ENCODE measurements around the gene PSME2. TPM values are rescaled to one million over a fixed set of nuclear protein-coding genes. Genes with fewer than 3 reads are reported as not detected.
A peak's percentile ranks its signal among the peaks of the same experiment; 100 is the strongest.

Gene PSME2
- total and polyA plus RNA-seq, 7 experiments from 2014 or later: 120 to 777 (median 146) TPM

DNA sequence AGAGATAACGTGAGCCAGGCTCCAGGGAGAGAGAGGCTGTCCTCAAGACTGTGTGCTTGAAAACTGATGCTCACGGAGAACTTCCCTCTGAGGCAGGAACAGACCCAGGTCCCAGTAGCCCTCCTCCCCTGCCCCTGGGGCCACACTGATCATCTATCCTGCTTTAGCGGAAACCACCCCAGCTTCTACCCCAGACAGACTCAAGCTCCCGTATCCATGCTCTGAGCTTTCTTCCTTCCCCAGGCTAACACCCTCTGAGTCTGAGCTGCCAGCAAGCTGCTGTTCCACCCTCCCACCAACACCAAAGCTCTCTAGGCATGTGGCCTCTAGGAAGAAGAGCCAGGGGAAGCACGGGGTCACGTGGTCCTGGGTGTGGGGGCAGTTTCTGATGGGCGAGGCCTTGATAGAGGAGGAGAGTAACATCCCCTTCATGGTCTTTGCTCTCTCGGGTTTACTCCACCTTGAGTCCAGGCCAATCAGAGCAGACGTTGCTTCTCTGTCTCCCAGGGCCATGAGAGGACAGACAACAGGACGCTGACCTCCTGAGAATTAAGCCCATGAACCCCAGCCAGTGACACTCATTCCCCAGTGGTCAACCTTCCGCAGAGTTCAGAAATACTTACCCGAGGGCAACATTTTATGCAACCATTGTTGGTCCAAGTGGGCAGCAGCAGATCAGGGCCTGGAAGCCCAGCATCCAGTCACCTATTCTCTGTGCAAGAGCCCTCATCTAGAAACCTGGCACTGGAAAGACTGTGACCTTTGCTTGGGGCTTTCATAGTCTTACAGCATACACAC lies 50.9 kb downstream of the PSME2 start:
- Histone ChIP-seq H3K27ac (ENCODE audit: low read depth, low read length) (peak overlapping the region; percentile 92), H3K27me3 (ENCODE audit: control insufficient read depth in 2 of 2, insufficient read depth in 2 of 2, low read length in 2 of 2) (no peaks in the 10 kb centered on the region), H3K9me3 (ENCODE audit: control insufficient read depth in 2 of 3, low read length in 3 of 3) (no peaks in the 10 kb centered on the region), H3K4me3 (ENCODE audit: low read length) (peak overlapping the region; percentile 91), H3K36me3 (ENCODE audit: control insufficient read depth in 2 of 3, insufficient read depth in 3 of 3, low read length in 3 of 3) (peaks cover 0 to 32% (median 5%) of the 10 kb centered on the region in 3 experiments), H3K4me1 (ENCODE audit: control insufficient read depth in 2 of 2, insufficient read depth in 2 of 2, low read length in 2 of 2) (peaks cover 6 to 16% of the 10 kb centered on the region in 2 donors)
- DNase-seq (peak in 2 of 9 donors; percentile 11 to 64), ATAC-seq (peak; percentile 3)
- Mint-ChIP-seq H3K36me3 (peaks cover 0 to 21% (median 0%) of the 10 kb centered on the region in 5 donors), H3K9me3 (no peaks in the 10 kb centered on the region), H3K27ac (peak overlapping the region; percentile 90 to 97 (median 96)), H3K4me1 (peaks cover 27 to 42% (median 36%) of the 10 kb centered on the region in 7 donors), H3K27me3 (no peaks in the 10 kb centered on the region), H3K4me3 (peak overlapping the region; percentile 91 to 100 (median 98))
- POLR2A ChIA-PET: interaction anchor here (0.6 to 9.1 kb wide), 11 partner anchors 11 to 66 kb away, joined by 3 to 85 read pairs (median 5); partner anchors contain the start of genes DCAF11, EMC9, IRF9 and NRL
- CTCF ChIA-PET: interaction anchor here (0.8 to 9.4 kb wide), 5 partner anchors 10 to 42 kb away, joined by 3 to 165 read pairs (median 5); partner anchors contain the start of genes DCAF11 and NRL
- intact Hi-C loops (cut with micrococcal nuclease): no loop called here

DNA sequence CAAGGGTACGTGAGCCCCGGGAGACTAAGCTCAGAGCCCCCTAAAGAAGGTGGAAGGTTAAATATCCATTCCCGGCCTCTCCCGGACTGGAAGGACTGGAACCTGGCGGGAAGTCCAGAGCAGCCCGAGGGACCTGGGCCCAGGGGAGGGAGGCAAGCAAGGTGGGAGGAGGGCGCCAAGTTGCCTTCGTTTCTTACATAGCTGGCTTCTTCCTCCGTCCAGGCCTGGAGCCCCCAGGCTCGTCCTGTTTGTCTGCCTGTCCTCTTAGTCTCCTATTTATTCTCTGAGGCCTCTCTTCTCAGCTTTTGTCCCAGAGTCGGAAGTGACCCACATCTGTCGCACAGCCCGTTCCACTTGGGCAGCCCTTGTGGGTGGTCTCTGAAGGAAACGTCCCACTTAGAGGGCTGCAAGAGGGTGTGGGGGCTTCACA lies 51.6 kb downstream of the PSME2 start:
- intact Hi-C loops (cut with micrococcal nuclease): loop anchor here (1.0 to 5.0 kb wide), 12 partner anchors 13 to 463 kb away; partner anchors contain the start of genes DCAF11 (in 2 of the 2), IRF9 (in 2 of the 2), NRL (in 2 of the 2) and PSME1 (in 2 of the 2)
- H3K27me3 ChIP-seq (ENCODE audit: control insufficient read depth in 2 of 2, insufficient read depth in 2 of 2, low read length in 2 of 2): no peaks in the 10 kb centered on the region
- Mint-ChIP-seq H3K27me3 (no peaks in the 10 kb centered on the region), H3K36me3 (peaks cover 0 to 20% (median 0%) of the 10 kb centered on the region in 5 donors), H3K4me1 (peaks cover 28 to 45% (median 38%) of the 10 kb centered on the region in 7 donors), H3K4me3 (peak overlapping the region; percentile 91 to 100 (median 98)), H3K9me3 (no peaks in the 10 kb centered on the region), H3K27ac (peak overlapping the region; percentile 90 to 97 (median 96))
- peak overlapping the region; percentile 91 for H3K4me3 ChIP-seq (ENCODE audit: low read length)
- DNase-seq: no peak
- ChIA-PET POLR2A (interaction anchor here (0.9 to 9.1 kb wide), 8 partner anchors 12 to 67 kb away, joined by 3 to 85 read pairs (median 8); partner anchors contain the start of genes DCAF11, IRF9, NRL and PSME1), CTCF (interaction anchor here (0.8 to 9.4 kb wide), 6 partner anchors 11 to 66 kb away, joined by 3 to 165 read pairs (median 4); partner anchors contain the start of genes DCAF11, IRF9 and NRL)
- H3K36me3 ChIP-seq (ENCODE audit: control insufficient read depth in 2 of 3, insufficient read depth in 3 of 3, low read length in 3 of 3): peaks cover 0 to 26% (median 3%) of the 10 kb centered on the region in 3 experiments
- peaks cover 6 to 16% of the 10 kb centered on the region in 2 donors for H3K4me1 ChIP-seq (ENCODE audit: control insufficient read depth in 2 of 2, insufficient read depth in 2 of 2, low read length in 2 of 2)
- H3K9me3 ChIP-seq (ENCODE audit: control insufficient read depth in 2 of 3, low read length in 3 of 3): no peaks in the 10 kb centered on the region
- no peak for ATAC-seq
- peak overlapping the region; percentile 92 for H3K27ac ChIP-seq (ENCODE audit: low read depth, low read length)

DNA sequence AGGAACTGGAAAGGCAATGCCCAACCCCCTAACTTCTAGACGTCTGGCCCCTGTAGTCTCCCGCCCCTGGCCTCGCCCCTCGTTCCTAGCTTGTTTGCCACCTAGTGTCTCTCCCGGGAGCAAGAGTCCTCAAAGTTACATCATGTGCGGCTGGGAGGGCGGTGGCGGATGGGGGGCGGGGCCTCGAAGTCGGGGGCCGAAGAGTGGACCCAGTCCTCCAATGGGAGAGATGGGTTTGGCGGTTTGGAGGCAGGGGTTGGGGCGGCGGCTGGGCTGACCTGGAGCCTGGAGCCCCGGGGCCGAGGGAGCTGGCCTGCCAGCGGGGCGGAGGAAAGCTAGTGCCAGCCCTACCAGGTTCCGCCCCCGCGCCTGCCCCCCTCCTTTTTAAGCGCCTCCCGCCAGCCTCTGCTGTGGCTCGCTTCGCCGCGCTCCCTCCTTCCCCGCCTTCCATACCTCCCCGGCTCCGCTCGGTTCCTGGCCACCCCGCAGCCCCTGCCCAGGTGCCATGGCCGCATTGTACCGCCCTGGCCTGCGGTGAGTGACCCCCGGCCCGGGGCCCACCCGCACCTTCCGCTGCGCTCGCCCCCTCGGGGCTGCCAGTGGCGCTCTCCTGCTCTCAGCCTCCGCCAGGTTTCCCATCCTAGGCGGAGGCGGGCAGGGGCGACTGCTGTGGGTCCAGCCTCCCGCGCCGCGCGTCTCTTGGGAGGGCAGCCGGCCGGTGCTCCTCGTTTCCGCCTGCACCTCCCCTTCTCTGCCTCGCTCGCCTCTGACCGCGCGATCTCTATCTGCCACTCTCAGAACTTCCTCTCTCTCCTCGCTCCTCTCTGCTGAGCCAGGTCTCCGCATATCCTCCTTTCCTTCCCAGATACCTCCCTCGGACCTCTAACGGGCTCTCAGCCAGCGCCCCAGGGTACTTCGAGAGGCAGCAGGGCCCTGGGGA lies 52.2 kb downstream of the PSME2 start, which contains the start of gene PCK2:
Gene PCK2 (plus strand): TSS at position 411 of the 940 bp plus-strand sequence. CDS start 95 bp downstream, at position 506.
- Histone ChIP-seq H3K4me1 (ENCODE audit: control insufficient read depth in 2 of 2, insufficient read depth in 2 of 2, low read length in 2 of 2) (peaks cover 6 to 16% of the 10 kb centered on the region in 2 donors), H3K27me3 (ENCODE audit: control insufficient read depth in 2 of 2, insufficient read depth in 2 of 2, low read length in 2 of 2) (no peaks in the 10 kb centered on the region), H3K4me3 (ENCODE audit: low read length) (peak within 1 kb of the TSS; percentile 91), H3K9me3 (ENCODE audit: control insufficient read depth in 2 of 3, low read length in 3 of 3) (no peaks in the 10 kb centered on the region), H3K27ac (ENCODE audit: low read depth, low read length) (peak within 1 kb of the TSS; percentile 92), H3K36me3 (ENCODE audit: control insufficient read depth in 2 of 3, insufficient read depth in 3 of 3, low read length in 3 of 3) (peaks cover 0 to 19% (median 0%) of the 10 kb centered on the region in 3 experiments)
- ChIA-PET POLR2A (interaction anchor here (0.7 to 9.1 kb wide), 13 partner anchors 12 to 999 kb away, joined by 3 to 85 read pairs (median 5); partner anchors contain the start of genes ACIN1, C14orf119, CARMIL3 and DCAF11), CTCF (interaction anchor here (0.8 to 9.4 kb wide), 7 partner anchors 12 to 67 kb away, joined by 3 to 165 read pairs (median 5); partner anchors contain the start of genes DCAF11, IRF9 and NRL)
- ATAC-seq: peak; percentile 81
- intact Hi-C loops (cut with micrococcal nuclease): loop anchor here (1.0 to 5.0 kb wide), 12 partner anchors 13 to 462 kb away; partner anchors contain the start of genes DCAF11 (in 2 of the 2), IRF9 (in 2 of the 2), NRL (in 2 of the 2) and PSME1 (in 2 of the 2)
- no peaks in the 10 kb centered on the region for H3K9me3 Mint-ChIP-seq
- H3K36me3 Mint-ChIP-seq: peaks cover 0 to 19% (median 0%) of the 10 kb centered on the region in 5 donors
- H3K27me3 Mint-ChIP-seq: no peaks in the 10 kb centered on the region
- peak within 1 kb of the TSS; percentile 90 to 97 (median 96) for H3K27ac Mint-ChIP-seq
- peak within 1 kb of the TSS; percentile 91 to 100 (median 98) for H3K4me3 Mint-ChIP-seq
- peaks cover 28 to 47% (median 41%) of the 10 kb centered on the region in 7 donors for H3K4me1 Mint-ChIP-seq
- peak; percentile 44 to 80 (median 56) for DNase-seq

Small RNA genes within 50 kb of the gene (microRNA-seq; reads per million reads assigned to microRNA genes)
- not detected for gene MIR7703 (ENCODE audit: borderline microRNAs expressed)

Other genes starting within 250 kb of the PSME2 start
Only the 30 nearest of the 31 such genes appear.
- gene DHRS4, start 192.8 kb downstream of the PSME2 start, total RNA-seq: 10 to 100 TPM in 4 of 5 experiments, 1 to 10 TPM in 1; 7.8 to 19.9 (median 17.5) TPM
- gene DHRS4, start 192.8 kb downstream of the PSME2 start, polyA plus RNA-seq: 10 to 100 TPM; 30.1 to 31.8 TPM
- 10 to 100 TPM; 11.0 to 25.7 (median 16.8) TPM for gene DHRS4L2, start 157.7 kb downstream of the PSME2 start, total RNA-seq
- 10 to 100 TPM; 11.7 to 21.0 TPM for gene DHRS4L2, start 157.7 kb downstream of the PSME2 start, polyA plus RNA-seq
- 1 to 10 TPM in 2 of 5 experiments, under 1 TPM in 3; 0.08 to 1.7 (median 0.27) TPM for gene CARMIL3, start 94.6 kb downstream of the PSME2 start, total RNA-seq
- not detected for gene CARMIL3, start 94.6 kb downstream of the PSME2 start, polyA plus RNA-seq
- under 1 TPM in 1 of 5 experiments, not detected in 4; 0.12 TPM for gene CPNE6, start 75.0 kb downstream of the PSME2 start, total RNA-seq
- not detected for gene CPNE6, start 75.0 kb downstream of the PSME2 start, polyA plus RNA-seq
- gene PCK2, start 52.3 kb downstream of the PSME2 start, total RNA-seq: 10 to 100 TPM in 4 of 5 experiments, 1 to 10 TPM in 1; 9.1 to 56.2 (median 14.4) TPM
- gene PCK2, start 52.3 kb downstream of the PSME2 start, polyA plus RNA-seq: 10 to 100 TPM in 1 of 2 donors, 1 to 10 TPM in 1; 7.2 to 14.5 TPM
- 10 to 100 TPM; 71.9 to 90.1 (median 83.3) TPM for gene DCAF11, start 31.8 kb downstream of the PSME2 start, total RNA-seq
- gene DCAF11, start 31.8 kb downstream of the PSME2 start, polyA plus RNA-seq: 10 to 100 TPM; 69.1 to 97.0 TPM
- gene NRL, start 31.7 kb downstream of the PSME2 start, total RNA-seq: 1 to 10 TPM; 2.1 to 4.5 (median 3.8) TPM
- 1 to 10 TPM; 2.2 to 2.6 TPM for gene NRL, start 31.7 kb downstream of the PSME2 start, polyA plus RNA-seq
- gene FITM1, start 16.0 kb downstream of the PSME2 start, total RNA-seq: 1 to 10 TPM; 1.8 to 4.3 (median 2.0) TPM
- 1 to 10 TPM in 1 of 2 donors, under 1 TPM in 1; 0.48 to 1.2 TPM for gene FITM1, start 16.0 kb downstream of the PSME2 start, polyA plus RNA-seq
- gene PSME1, start 10.4 kb downstream of the PSME2 start, total RNA-seq: 100 to 1,000 TPM; 189 to 583 (median 202) TPM
- 100 to 1,000 TPM; 698 to 703 TPM for gene PSME1, start 10.4 kb downstream of the PSME2 start, polyA plus RNA-seq
- gene EMC9, start 5.0 kb downstream of the PSME2 start, total RNA-seq: 10 to 100 TPM in 4 of 5 experiments, 1 to 10 TPM in 1; 9.0 to 25.5 (median 22.3) TPM
- 10 to 100 TPM in 1 of 2 donors, 1 to 10 TPM in 1; 9.6 to 12.4 TPM for gene EMC9, start 5.0 kb downstream of the PSME2 start, polyA plus RNA-seq
- 100 to 1,000 TPM in 1 of 5 experiments, 10 to 100 TPM in 4; 64.0 to 151 (median 95.4) TPM for gene RNF31, start 888 bp upstream of the PSME2 start, total RNA-seq
- 10 to 100 TPM; 40.9 to 48.1 TPM for gene RNF31, start 888 bp upstream of the PSME2 start, polyA plus RNA-seq
- gene IRF9, start 14.7 kb upstream of the PSME2 start, total RNA-seq: 100 to 1,000 TPM; 133 to 337 (median 189) TPM
- gene IRF9, start 14.7 kb upstream of the PSME2 start, polyA plus RNA-seq: 100 to 1,000 TPM in 1 of 2 donors, 10 to 100 TPM in 1; 73.3 to 110 TPM
- 10 to 100 TPM; 20.3 to 80.5 (median 68.6) TPM for gene REC8, start 25.5 kb upstream of the PSME2 start, total RNA-seq
- gene REC8, start 25.5 kb upstream of the PSME2 start, polyA plus RNA-seq: 10 to 100 TPM in 1 of 2 donors, 1 to 10 TPM in 1; 4.4 to 10.7 TPM
- gene IPO4, start 42.2 kb upstream of the PSME2 start, total RNA-seq: 10 to 100 TPM; 21.5 to 45.2 (median 42.2) TPM
- 10 to 100 TPM; 17.5 to 36.2 TPM for gene IPO4, start 42.2 kb upstream of the PSME2 start, polyA plus RNA-seq
- 10 to 100 TPM; 16.2 to 40.5 (median 19.2) TPM for gene TM9SF1, start 48.8 kb upstream of the PSME2 start, total RNA-seq
- gene TM9SF1, start 48.8 kb upstream of the PSME2 start, polyA plus RNA-seq: 10 to 100 TPM; 32.1 to 34.4 TPM
- gene TSSK4, start 59.1 kb upstream of the PSME2 start, total RNA-seq: 1 to 10 TPM in 2 of 5 experiments, under 1 TPM in 2, not detected in 1; 0.22 to 1.9 (median 1.1) TPM
- 1 to 10 TPM; 1.0 to 1.4 TPM for gene TSSK4, start 59.1 kb upstream of the PSME2 start, polyA plus RNA-seq
- 100 to 1,000 TPM in 1 of 5 experiments, 10 to 100 TPM in 4; 79.1 to 101 (median 85.7) TPM for gene CHMP4A, start 66.9 kb upstream of the PSME2 start, total RNA-seq
- 100 to 1,000 TPM; 121 to 140 TPM for gene CHMP4A, start 66.9 kb upstream of the PSME2 start, polyA plus RNA-seq
- 10 to 100 TPM in 3 of 5 experiments, 1 to 10 TPM in 2; 5.5 to 18.5 (median 14.2) TPM for gene MDP1, start 69.5 kb upstream of the PSME2 start, total RNA-seq
- gene MDP1, start 69.5 kb upstream of the PSME2 start, polyA plus RNA-seq: 10 to 100 TPM; 33.1 to 36.4 TPM
- 100 to 1,000 TPM in 3 of 5 experiments, 10 to 100 TPM in 2; 73.5 to 175 (median 106) TPM for gene NEDD8, start 85.8 kb upstream of the PSME2 start, total RNA-seq
- 100 to 1,000 TPM; 254 to 340 TPM for gene NEDD8, start 85.8 kb upstream of the PSME2 start, polyA plus RNA-seq
- 10 to 100 TPM; 38.2 to 91.6 (median 69.5) TPM for gene GMPR2, start 86.3 kb upstream of the PSME2 start, total RNA-seq
- gene GMPR2, start 86.3 kb upstream of the PSME2 start, polyA plus RNA-seq: 100 to 1,000 TPM in 1 of 2 donors, 10 to 100 TPM in 1; 99.9 to 107 TPM
- gene TINF2, start 96.0 kb upstream of the PSME2 start, total RNA-seq: 100 to 1,000 TPM; 133 to 150 (median 139) TPM
- gene TINF2, start 96.0 kb upstream of the PSME2 start, polyA plus RNA-seq: 100 to 1,000 TPM; 143 to 186 TPM
- gene TGM1, start 116.6 kb upstream of the PSME2 start, total RNA-seq: 10 to 100 TPM in 1 of 5 experiments, 1 to 10 TPM in 4; 4.8 to 12.9 (median 7.1) TPM
- not detected for gene TGM1, start 116.6 kb upstream of the PSME2 start, polyA plus RNA-seq
- 10 to 100 TPM; 49.7 to 76.5 (median 55.5) TPM for gene RABGGTA, start 125.0 kb upstream of the PSME2 start, total RNA-seq
- gene RABGGTA, start 125.0 kb upstream of the PSME2 start, polyA plus RNA-seq: 10 to 100 TPM; 17.9 to 36.3 TPM
- gene DHRS1, start 153.2 kb upstream of the PSME2 start, total RNA-seq: 10 to 100 TPM; 25.2 to 37.0 (median 33.3) TPM
- gene DHRS1, start 153.2 kb upstream of the PSME2 start, polyA plus RNA-seq: 10 to 100 TPM; 21.3 to 38.4 TPM
- gene NOP9, start 153.2 kb upstream of the PSME2 start, total RNA-seq: 10 to 100 TPM; 22.7 to 39.5 (median 29.8) TPM
- 1 to 10 TPM; 1.7 to 1.8 TPM for gene NOP9, start 153.2 kb upstream of the PSME2 start, polyA plus RNA-seq
- 10 to 100 TPM; 16.4 to 31.5 (median 22.7) TPM for gene CIDEB, start 161.4 kb upstream of the PSME2 start, total RNA-seq
- gene CIDEB, start 161.4 kb upstream of the PSME2 start, polyA plus RNA-seq: 10 to 100 TPM; 18.7 to 19.3 TPM
- 10 to 100 TPM; 13.9 to 26.8 (median 17.5) TPM for gene LTB4R2, start 163.5 kb upstream of the PSME2 start, total RNA-seq
- gene LTB4R2, start 163.5 kb upstream of the PSME2 start, polyA plus RNA-seq: 1 to 10 TPM; 2.1 to 2.7 TPM
- gene LTB4R, start 164.9 kb upstream of the PSME2 start, total RNA-seq: 10 to 100 TPM; 14.1 to 28.8 (median 26.3) TPM
- gene LTB4R, start 164.9 kb upstream of the PSME2 start, polyA plus RNA-seq: 1 to 10 TPM; 9.1 to 9.4 TPM
- 10 to 100 TPM in 1 of 5 experiments, 1 to 10 TPM in 4; 4.6 to 10.2 (median 6.1) TPM for gene ADCY4, start 188.5 kb upstream of the PSME2 start, total RNA-seq
- under 1 TPM in 1 of 2 donors, not detected in 1; 0.25 TPM for gene ADCY4, start 188.5 kb upstream of the PSME2 start, polyA plus RNA-seq
- 10 to 100 TPM; 19.9 to 47.5 (median 36.8) TPM for gene RIPK3, start 193.4 kb upstream of the PSME2 start, total RNA-seq
- gene RIPK3, start 193.4 kb upstream of the PSME2 start, polyA plus RNA-seq: 10 to 100 TPM in 1 of 2 donors, 1 to 10 TPM in 1; 8.2 to 11.7 TPM